Adrenal gland (tissue), 12 donors: Measurements from ENCODE around the gene RAB27B. TPM values are rescaled to one million over a fixed set of nuclear protein-coding genes. Genes with fewer than 3 reads are reported as not detected.

Experiments used
- DNase-seq, 7 donors: peaks; one replicate each; pipeline ENCODE4 v3.0.0-alpha.2; 2019 to 2020
- H3K27ac ChIP-seq, 5 donors: fragments of 200-600 bp; sonication (generic) in 4 of 5; 1 replicate in 3 of 5; 2 replicates in 2 of 5; pipeline versions ENCODE4 v1.5.1 to v1.8.0; 2016 to 2020; ENCODE audit warnings: mild to moderate bottlenecking in 1 of 5
- H3K27me3 ChIP-seq: fragments of 200-600 bp; 2 replicates; pipeline ENCODE4 v1.8.0; 2021
- H3K36me3 ChIP-seq, 2 donors: fragments of 200-600 bp; replicated peaks in 1 of 2; 1 replicate in 1 of 2; 2 replicates in 1 of 2; pipeline versions ENCODE4 v1.5.1 to v1.8.0; 2018 to 2022
- H3K4me1 ChIP-seq, 2 donors: fragments of 200-600 bp; replicated peaks in 1 of 2; 1 replicate in 1 of 2; 2 replicates in 1 of 2; pipeline versions ENCODE4 v1.5.1 to v1.8.0; 2018 to 2021
- H3K4me3 ChIP-seq, 4 donors: fragments of 200-600 bp; sonication (generic) in 3 of 4; one replicate each; pipeline ENCODE4 v1.5.1; 2016 to 2018
- H3K9me3 ChIP-seq, 3 donors: fragments of 200-600 bp; sonication (generic) in 1 of 3; replicated peaks in 1 of 3; 1 replicate in 2 of 3; 2 replicates in 1 of 3; pipeline versions ENCODE4 v1.5.1 to v1.8.0; 2016 to 2021
- CTCF ChIP-seq, 6 experiments: fragments of 450-650 bp in 4 of 6; fragments of 200-600 bp in 2 of 6; sonication (generic) in 1 of 6; IDR thresholded peaks; 1 replicate in 5 of 6; 2 replicates in 1 of 6; pipeline versions ENCODE4 v1.5.1 to v1.8.0; 2016 to 2021; ENCODE audit warnings: antibody characterized with exemption in 6 of 6, mild to moderate bottlenecking in 2 of 6, moderate library complexity in 1 of 6
- POLR2A ChIP-seq, 2 donors: fragments of 450-650 bp; IDR thresholded peaks; one replicate each; pipeline ENCODE4 v1.6.1; 2017; ENCODE audit warnings: antibody characterized with exemption in 2 of 2, mild to moderate bottlenecking in 2 of 2, moderate library complexity in 1 of 2
- WGBS, 4 donors: extraction: QIAGEN DNeasy Blood & Tissue Kit in 2 of 4; methylation state at CpG; one replicate each; pipeline versions ENCODE4 v1.1.5 to v1.1.7; 2013 to 2017; 5-methylcytosine and 5-hydroxymethylcytosine counted together
- intact Hi-C, 2 donors: fragments of 100-400 bp; cut with DNase I; formaldehyde crosslinking; loops; one replicate each; pipeline versions ENCODE4 v1.14.1 to v1.15.0; 2022 to 2023
- polyA plus RNA-seq, 3 donors: library from polyadenylated mRNA; stranded (reverse); fragments of 200-250 nt in 2 of 3; fragments of 350-450 nt in 1 of 3; fragmentation: Illumina TruSeq in 1 of 3; extraction: RNeasy Lipid Tissue Mini Kit (QIAGEN cat#74804) in 1 of 3; gene quantifications; one replicate each; pipeline ENCODE4 v1.2.3, GENCODE V29; 2013 to 2014
- total RNA-seq, 9 donors: library from RNA; depleted of rRNA in 4 of 9; stranded (reverse); fragments of >200 nt in 4 of 9; fragments of 120-200 nt in 1 of 9; fragmentation: NEBNext Ultra II Directional in 1 of 9; extraction: Animal tissue kit (Norgen Biotek cat#: 25700) in 1 of 9; gene quantifications; one replicate each; pipeline versions ENCODE4 v1.1.0 to v1.2.4, GENCODE V29; 2013 to 2023
- donor health status: healthy with polysubstance abuse.
- donor health status: Bipolar disorder and iron deficiency.
- donor health status: DM: yes; HTN: yes; CAD: no.
- donor health status: DM: no; HTN: no; CAD: no.
- donor health status: DM: no; HTN: no; CAD: no.
- donor health status: DM: yes; HTN: yes; CAD: no.

The RAB27B gene
- total and polyA plus RNA-seq, 12 donors = 0.04 to 3.9 (median 1.1) TPM; not detected in 3

GRCh38 chr18:54911551-54911950 is 83.3 kb downstream of the RAB27B start:
- Histone ChIP-seq H3K27ac (no peak overlapping the region), H3K4me3 (no peak overlapping the region), H3K27me3 (no peaks in the 10 kb centered on the region), H3K9me3 (no peaks in the 10 kb centered on the region), H3K36me3 (no peaks in the 10 kb centered on the region), H3K4me1 (no peaks in the 10 kb centered on the region)
- no peak for DNase-seq
- WGBS, 4 donors = 66 to 83% (median 72%) methylated on average over 2 of the region's 2 CpGs
- TF ChIP-seq POLR2A (IDR thresholded peaks at IDR 0.05) (no peak), CTCF (IDR thresholded peaks at IDR 0.05) (no peak)
- intact Hi-C loops = no loop called here

- TF ChIP-seq POLR2A (IDR thresholded peaks at IDR 0.05) (no peak), CTCF (IDR thresholded peaks at IDR 0.05) (no peak)
- no peaks in the 10 kb centered on the region for H3K4me1 ChIP-seq
- no peak overlapping the region for H3K4me3 ChIP-seq
- no peak for DNase-seq
- H3K27ac ChIP-seq = no peak overlapping the region
- no peaks in the 10 kb centered on the region for H3K36me3 ChIP-seq
- 69 to 85% (median 81%) methylated on average over 4 of the region's 4 CpGs for WGBS, 4 donors
- H3K9me3 ChIP-seq = no peaks in the 10 kb centered on the region
- intact Hi-C loops = no loop called here
- no peaks in the 10 kb centered on the region for H3K27me3 ChIP-seq
Measured at GRCh38 chr18:54914816-54915215, 86.5 kb downstream of the RAB27B start.

- H3K4me3 ChIP-seq = no peak overlapping the region
- H3K9me3 ChIP-seq = no peaks in the 10 kb centered on the region
- no peaks in the 10 kb centered on the region for H3K36me3 ChIP-seq
- H3K27me3 ChIP-seq = no peaks in the 10 kb centered on the region
- no peak for TF ChIP-seq CTCF (IDR thresholded peaks at IDR 0.05)
- TF ChIP-seq POLR2A (IDR thresholded peaks at IDR 0.05) = no peak
- WGBS, 4 donors = 89 to 93% (median 91%) methylated on average over 2 to 3 of the region's 3 CpGs
- no peaks in the 10 kb centered on the region for H3K4me1 ChIP-seq
- intact Hi-C loops = no loop called here
- no peak for DNase-seq
- no peak overlapping the region for H3K27ac ChIP-seq
Measured at GRCh38 chr18:54916507-54916906, 88.2 kb downstream of the RAB27B start.

- intact Hi-C loops = no loop called here
- TF ChIP-seq POLR2A (IDR thresholded peaks at IDR 0.05) (no peak), CTCF (IDR thresholded peaks at IDR 0.05) (no peak)
- Histone ChIP-seq H3K4me1 (no peaks in the 10 kb centered on the region), H3K27ac (no peak overlapping the region), H3K4me3 (no peak overlapping the region), H3K27me3 (no peaks in the 10 kb centered on the region), H3K36me3 (no peaks in the 10 kb centered on the region), H3K9me3 (no peaks in the 10 kb centered on the region)
- DNase-seq = peak in 1 of 7 donors; percentile 54
- WGBS, 4 donors = 73 to 88% (median 84%) methylated on average over 4 of the region's 4 CpGs
Measured at GRCh38 chr18:54918060-54918459, 89.8 kb downstream of the RAB27B start.
